Right cardiac atrium (tissue), 5 donors: ENCODE results near the gene SMIM12. TPM values are rescaled to one million over a fixed set of nuclear protein-coding genes. Genes with fewer than 3 reads are reported as not detected.

Experiments used
- ATAC-seq, 2 donors: fragments of 200-7000 bp; cut with Tn5 transposase; one replicate each; pipeline versions ENCODE4 v1.8.0 to v1.9.1; 2020; ENCODE audit warnings: moderate library complexity in 2 of 2, mild to moderate bottlenecking in 1 of 2
- DNase-seq, 3 donors: peaks; one replicate each; pipeline ENCODE4 v3.0.0-alpha.2; 2020
- H3K27ac ChIP-seq: one replicate; pipeline ENCODE4 v1.5.1; 2013; ENCODE audit warnings: mild to moderate bottlenecking, low read length, control low read depth, moderate library complexity
- H3K27me3 ChIP-seq: one replicate; pipeline ENCODE4 v1.6.1; 2013; ENCODE audit not compliant: control insufficient read depth, insufficient read depth
- H3K4me1 ChIP-seq: one replicate; pipeline ENCODE4 v1.6.1; 2013; ENCODE audit warnings: low read length; ENCODE audit not compliant: control insufficient read depth, insufficient read depth
- H3K4me3 ChIP-seq: one replicate; pipeline ENCODE4 v1.5.1; 2013; ENCODE audit warnings: low read length, control low read depth
- H3K9me3 ChIP-seq: one replicate; pipeline ENCODE4 v1.6.1; 2013; ENCODE audit warnings: low read length; ENCODE audit not compliant: control insufficient read depth
- WGBS: extraction: QIAGEN DNeasy Blood & Tissue Kit; methylation state at CpG from one replicate; pipeline ENCODE4 v1.1.7; 2013; 5-methylcytosine and 5-hydroxymethylcytosine counted together
- intact Hi-C, 4 donors: fragments of 100-400 bp; cut with DNase I; formaldehyde crosslinking; loops; one replicate each; pipeline versions ENCODE4 v1.11.0 to v1.14.0; 2022 to 2023
- polyA plus RNA-seq: library from polyadenylated mRNA; stranded (reverse); fragments of 200-250 nt; gene quantifications from one replicate; pipeline ENCODE4 v1.2.3, GENCODE V29; 2013
- total RNA-seq, 4 donors: library from RNA; stranded (reverse); fragmentation: NEBNext Ultra II Directional; extraction: Animal tissue kit (Norgen Biotek cat#: 25700); gene quantifications; one replicate each; pipeline ENCODE4 v1.2.1, GENCODE V29; 2021
- donor health status: healthy with polysubstance abuse.
- donor health status: DM: no; HTN: yes; CAD: no.
- donor health status: DM: no; HTN: no; CAD: no.
- donor health status: DM: no; HTN: yes; CAD: no; lungs with severe emphysema.
- donor health status: DM: yes; HTN: yes; CAD: no.

SMIM12 gene
- total and polyA plus RNA-seq, 5 donors, result 35.3 to 58.7 (median 40.4) TPM

- no peaks in the 10 kb centered on the region for H3K9me3 ChIP-seq
- intact Hi-C loops, result no loop called here
- ATAC-seq, result no peak
Observed at GRCh38 chr1:34863501-34863900, 4.0 kb upstream of the SMIM12 start.

GRCh38 chr1:34858901-34859445 is 576 bp downstream of the SMIM12 start:
- under 1% methylated on average over 15 of the region's 15 CpGs for WGBS
- peak; percentile 65 to 72 (median 72) for DNase-seq
- Histone ChIP-seq H3K27me3 (no peaks in the 10 kb centered on the region), H3K27ac (peak overlapping the region; percentile 90), H3K4me1 (peaks cover 8% of the 10 kb centered on the region), H3K9me3 (no peaks in the 10 kb centered on the region), H3K4me3 (peak overlapping the region; percentile 77)
- ATAC-seq, result peak; percentile 14 to 78
- intact Hi-C loops, result no loop called here

More at GRCh38 chr1:34863501-34863900, 4.0 kb upstream of the SMIM12 start:
- Histone ChIP-seq H3K4me1 (peaks cover 6% of the 10 kb centered on the region), H3K4me3 (no peak overlapping the region), H3K27me3 (no peaks in the 10 kb centered on the region), H3K27ac (no peak overlapping the region)
- no peak for DNase-seq

GRCh38 chr1:34856697-34857096 is 2.9 kb downstream of the SMIM12 start:
- WGBS, result 90% methylated on average over 6 of the region's 6 CpGs
- Histone ChIP-seq H3K4me3 (no peak overlapping the region), H3K9me3 (no peaks in the 10 kb centered on the region), H3K27ac (no peak overlapping the region), H3K27me3 (no peaks in the 10 kb centered on the region), H3K4me1 (peaks cover 8% of the 10 kb centered on the region)
- DNase-seq (no peak), ATAC-seq (no peak)
- intact Hi-C loops, result no loop called here

GRCh38 chr1:34852677-34853217 is 6.8 kb downstream of the SMIM12 start:
- whole genome bisulfite sequencing, result 26% methylated on average over 6 of the region's 6 CpGs
- H3K27ac ChIP-seq, result peak overlapping the region; percentile 32
- intact Hi-C loops, result loop anchor here in 2 of 4 donors (2.0 to 5.0 kb wide), 2 partner anchors 65 to 66 kb away; no protein-coding TSS in a partner anchor
- peaks cover 4% of the 10 kb centered on the region for H3K4me1 ChIP-seq
- peak; percentile 86 to 93 (median 92) for DNase-seq
- no peaks in the 10 kb centered on the region for H3K9me3 ChIP-seq
- H3K27me3 ChIP-seq, result no peaks in the 10 kb centered on the region
- ATAC-seq, result peak; percentile 92 to 94
- no peak overlapping the region for H3K4me3 ChIP-seq

GRCh38 chr1:34851431-34852105 is 8.0 kb downstream of the SMIM12 start:
- WGBS, result 70% methylated on average over 13 of the region's 13 CpGs
- no peaks in the 10 kb centered on the region for H3K9me3 ChIP-seq
- peaks cover 3% of the 10 kb centered on the region for H3K4me1 ChIP-seq

GRCh38 chr1:34850382-34850781 is 9.2 kb downstream of the SMIM12 start:
- intact Hi-C loops, result loop anchor here in 1 of 4 donors (5.0 kb wide), 1 partner anchor 63 kb away; no protein-coding TSS in a partner anchor
- ATAC-seq (no peak), DNase-seq (no peak)
- Histone ChIP-seq H3K27me3 (no peaks in the 10 kb centered on the region), H3K4me3 (no peak overlapping the region), H3K9me3 (no peaks in the 10 kb centered on the region), H3K4me1 (peaks cover 6% of the 10 kb centered on the region), H3K27ac (no peak overlapping the region)
- WGBS, result 81% methylated on average over 6 of the region's 6 CpGs

More at GRCh38 chr1:34851431-34852105, 8.0 kb downstream of the SMIM12 start:
- Histone ChIP-seq H3K27ac (peak overlapping the region; percentile 16), H3K27me3 (no peaks in the 10 kb centered on the region), H3K4me3 (no peak overlapping the region)
- intact Hi-C loops, result loop anchor here in 2 of 4 donors (2.0 to 5.0 kb wide), 2 partner anchors 64 to 65 kb away; no protein-coding TSS in a partner anchor
- DNase-seq, result peak; percentile 88 to 94 (median 92)
- ATAC-seq, result peak; percentile 66 to 83

- intact Hi-C loops, result loop anchor here in 2 of 4 donors (5.0 kb wide), 2 partner anchors 55 to 60 kb away; partner anchors contain the start of gene GJA4 (in 1 of the 2)
Observed at GRCh38 chr1:34847094-34847493, 12.5 kb downstream of the SMIM12 start.

GRCh38 chr1:34846265-34846664 is 13.3 kb downstream of the SMIM12 start:
- DNase-seq (no peak), ATAC-seq (no peak)
- Histone ChIP-seq H3K9me3 (no peaks in the 10 kb centered on the region), H3K27ac (no peak overlapping the region), H3K4me1 (peaks cover 22% of the 10 kb centered on the region), H3K27me3 (no peaks in the 10 kb centered on the region), H3K4me3 (no peak overlapping the region)
- intact Hi-C loops, result loop anchor here in 2 of 4 donors (5.0 kb wide), 2 partner anchors 54 to 59 kb away; partner anchors contain the start of gene GJA4 (in 1 of the 2)
- WGBS, result 88% methylated on average over 2 of the region's 2 CpGs

More at GRCh38 chr1:34847094-34847493, 12.5 kb downstream of the SMIM12 start:
- peaks cover 22% of the 10 kb centered on the region for H3K4me1 ChIP-seq
- H3K27ac ChIP-seq, result no peak overlapping the region
- peak in 1 of 3 donors; percentile 56 for DNase-seq
- no peaks in the 10 kb centered on the region for H3K9me3 ChIP-seq
- 76% methylated on average over 7 of the region's 7 CpGs for whole genome bisulfite sequencing
- no peak overlapping the region for H3K4me3 ChIP-seq
- ATAC-seq, result no peak
- no peaks in the 10 kb centered on the region for H3K27me3 ChIP-seq

- Histone ChIP-seq H3K4me3 (no peak overlapping the region), H3K4me1 (peaks cover 19% of the 10 kb centered on the region), H3K9me3 (no peaks in the 10 kb centered on the region), H3K27me3 (no peaks in the 10 kb centered on the region), H3K27ac (peak overlapping the region; percentile 60)
- intact Hi-C loops, result loop anchor here in 2 of 4 donors (5.0 kb wide), 2 partner anchors 53 to 58 kb away; partner anchors contain the start of gene GJA4 (in 1 of the 2)
- peak in 2 of 3 donors; percentile 53 to 58 for DNase-seq
- peak; percentile 44 to 79 for ATAC-seq
- 67% methylated on average over 16 of the region's 16 CpGs for WGBS
Observed at GRCh38 chr1:34845131-34845901, 14.2 kb downstream of the SMIM12 start.

GRCh38 chr1:34844252-34844634 is 15.3 kb downstream of the SMIM12 start:
- intact Hi-C loops, result no loop called here
- Histone ChIP-seq H3K4me1 (peaks cover 19% of the 10 kb centered on the region), H3K9me3 (no peaks in the 10 kb centered on the region), H3K27ac (peak overlapping the region; percentile 43), H3K4me3 (no peak overlapping the region), H3K27me3 (no peaks in the 10 kb centered on the region)
- ATAC-seq (peak in 1 of 2 donors; percentile 12), DNase-seq (no peak)
- WGBS, result 59% methylated on average over 4 of the region's 4 CpGs
